Endothelial cell of umbilical vein (primary cell): Measurements from ENCODE around the gene THEM4. TPM values are rescaled to one million over a fixed set of nuclear protein-coding genes. Genes with fewer than 3 reads are reported as not detected.

Experiments
- BruUV-seq: library from RNA; stranded (reverse); fragments of 400-500 nt; replicated peaks from 2 replicates; lab custom pipeline; 2021; lab: Mats Ljungman, UMichigan
- CTCF ChIA-PET: fragments of 300-600, 350-600 bp; sonication (Branson Sonifier 250); formaldehyde crosslinking; loops from one replicate; lab custom pipeline; 2021; ENCODE audit warnings: antibody characterized with exemption, inconsistent platforms; lab: Charles Lee
- POLR2A ChIA-PET: fragments of 300-600, 350-600 bp; sonication (Branson Sonifier 250); formaldehyde crosslinking; loops from one replicate; lab custom pipeline; 2021; ENCODE audit warnings: antibody characterized with exemption, inconsistent platforms; lab: Charles Lee
- DNase-seq: peaks from one replicate; pipeline ENCODE4 v3.0.0-alpha.2; 2011; ENCODE audit warnings: low read depth, low spot score
- FAIRE-seq: peaks from 2 replicates; lab custom pipeline; 2011; peaks lifted over from hg19 to GRCh38; lab: Jason Lieb, UNC
- H2AFZ ChIP-seq: 2 replicates; pipeline ENCODE4 v1.6.0; 2012; ENCODE audit warnings: low read depth, low read length, control low read depth, inconsistent platforms
- H3K27ac ChIP-seq: 2 replicates; pipeline ENCODE4 v1.5.1; 2011; ENCODE audit warnings: low read depth, mild to moderate bottlenecking, control low read depth, low read length, moderate library complexity; ENCODE audit not compliant: insufficient read depth
- H3K27me3 ChIP-seq, 2 experiments: 2 replicates each; pipeline versions ENCODE4 v1.6.0 to v1.6.1; 2011; ENCODE audit warnings: low read length in 2 of 2, mixed read lengths in 1 of 2; ENCODE audit not compliant: control insufficient read depth in 2 of 2, insufficient read depth in 2 of 2
- H3K36me3 ChIP-seq, 2 experiments: 2 replicates in 1 of 2; 3 replicates in 1 of 2; pipeline ENCODE4 v1.5.1; 2011; ENCODE audit warnings: low read length in 2 of 2, mild to moderate bottlenecking in 1 of 2, moderate library complexity in 1 of 2; ENCODE audit not compliant: control insufficient read depth in 2 of 2, insufficient read depth in 2 of 2; ENCODE audit errors: extremely low read depth in 1 of 2
- H3K4me1 ChIP-seq: 3 replicates; pipeline ENCODE4 v1.5.1; 2011; ENCODE audit warnings: mild to moderate bottlenecking, low read length; ENCODE audit not compliant: control insufficient read depth, insufficient read depth; ENCODE audit errors: extremely low read depth
- H3K4me2 ChIP-seq: 2 replicates; pipeline ENCODE4 v1.6.1; 2011; ENCODE audit warnings: low read length, control low read depth, mixed read lengths; ENCODE audit not compliant: insufficient read depth
- H3K4me3 ChIP-seq, 3 experiments: fragments of 200-600 bp in 1 of 3; sonication (generic), shearing (Covaris generic) in 1 of 3; replicated peaks in 1 of 3; 2 replicates each; pipeline ENCODE4 v1.5.1; 2011 to 2016; ENCODE audit warnings: control low read depth in 3 of 3, low read length in 3 of 3, mild to moderate bottlenecking in 2 of 3, inconsistent platforms in 1 of 3, low read depth in 1 of 3, moderate library complexity in 1 of 3; ENCODE audit not compliant: insufficient read depth in 1 of 3
- H3K79me2 ChIP-seq: 2 replicates; pipeline ENCODE4 v1.6.0; 2012; ENCODE audit warnings: low read length, inconsistent platforms; ENCODE audit not compliant: control insufficient read depth, insufficient read depth
- H3K9ac ChIP-seq: replicated peaks from 2 replicates; pipeline ENCODE3; 2011; ENCODE audit warnings: low read length, control low read depth; ENCODE audit not compliant: insufficient read depth; ENCODE audit errors: extremely low read depth
- H3K9me1 ChIP-seq: replicated peaks from 3 replicates; pipeline ENCODE4 v1.6.0; 2011; ENCODE audit warnings: mild to moderate bottlenecking, low read length; ENCODE audit not compliant: control insufficient read depth, insufficient read depth; ENCODE audit errors: extremely low read depth
- H3K9me3 ChIP-seq: replicated peaks from 2 replicates; pipeline ENCODE4 v1.5.1; 2012; ENCODE audit warnings: low read length, inconsistent platforms; ENCODE audit not compliant: control insufficient read depth, insufficient read depth
- H4K20me1 ChIP-seq: replicated peaks from 2 replicates; pipeline ENCODE3; 2011; ENCODE audit warnings: mild to moderate bottlenecking, low read length; ENCODE audit not compliant: control insufficient read depth, insufficient read depth; ENCODE audit errors: extremely low read depth
- CTCF ChIP-seq, 2 donors: IDR thresholded peaks; 1 replicate in 1 of 2; 2 replicates in 1 of 2; pipeline ENCODE4 v1.5.1; 2011; ENCODE audit warnings: low read length in 2 of 2, mild to moderate bottlenecking in 2 of 2, moderate library complexity in 2 of 2, control low read depth in 1 of 2, inconsistent platforms in 1 of 2, low read depth in 1 of 2; ENCODE audit not compliant: insufficient read depth in 1 of 2; ENCODE audit errors: extremely low read depth in 1 of 2
- EZH2 ChIP-seq: IDR thresholded peaks from 2 replicates; pipeline ENCODE4 v1.6.1; 2012; ENCODE audit warnings: borderline replicate concordance, low read depth, mild to moderate bottlenecking, moderate library complexity, low read length, inconsistent platforms; ENCODE audit not compliant: severe bottlenecking
- FOS ChIP-seq: IDR thresholded peaks from 2 replicates; pipeline ENCODE4 v1.6.1; 2011; ENCODE audit warnings: mild to moderate bottlenecking, low read length, moderate library complexity, borderline replicate concordance; ENCODE audit not compliant: insufficient read depth
- GATA2 ChIP-seq: IDR thresholded peaks from 2 replicates; pipeline ENCODE4 v1.7.0; 2011; ENCODE audit warnings: low read depth, mild to moderate bottlenecking, moderate library complexity, mixed read lengths, low read length; ENCODE audit not compliant: insufficient read length, insufficient read depth
- JUN ChIP-seq: IDR thresholded peaks from 2 replicates; pipeline ENCODE4 v1.6.1; 2011; ENCODE audit warnings: borderline replicate concordance, low read depth; ENCODE audit not compliant: insufficient read length, insufficient read depth
- MAX ChIP-seq: IDR thresholded peaks from 2 replicates; pipeline ENCODE4 v1.6.1; 2011; ENCODE audit not compliant: insufficient read depth, insufficient read length
- MYC ChIP-seq: IDR thresholded peaks from one replicate; pipeline ENCODE4 v1.6.1; 2011; ENCODE audit warnings: mild to moderate bottlenecking, low read depth, low read length
- POLR2A ChIP-seq: IDR thresholded peaks from 2 replicates; pipeline ENCODE4 v1.6.1; 2012; ENCODE audit warnings: low read depth, mild to moderate bottlenecking, control low read depth, low read length
- POLR2AphosphoS5 ChIP-seq: IDR thresholded peaks from 2 replicates; pipeline ENCODE4 v1.6.1; 2012; ENCODE audit warnings: low read depth, mild to moderate bottlenecking, control low read depth, low read length, moderate library complexity; ENCODE audit not compliant: insufficient read depth
- dilution Hi-C: fragments of 300-500 bp; cut with MboI; formaldehyde crosslinking; loops from one replicate; pipeline ENCODE4 v1.15.0; 2019; ENCODE audit warnings: low sequenced_read_pairs; ENCODE audit not compliant: extremely low pct_ligation_motif_present
- intact Hi-C: fragments of 100-400 bp; cut with micrococcal nuclease; formaldehyde crosslinking; loops from one replicate; pipeline ENCODE4 v1.10.0; 2022
- polyA plus RNA-seq, 4 experiments: library from polyadenylated mRNA; depleted of rRNA in 3 of 4; stranded (reverse) in 3 of 4; unstranded in 1 of 4; fragments of >200 nt; gene quantifications; 2 replicates each; pipeline versions ENCODE4 v1.2.1 to v1.2.3, GENCODE V29; 2011 to 2012; ENCODE audit warnings: missing spikeins in 1 of 4
- total RNA-seq: library from RNA; stranded (reverse); gene quantifications from 2 replicates; pipeline ENCODE4 v1.2.3, GENCODE V29; 2021

Gene THEM4
- total and polyA plus RNA-seq, 2 donors (not counting 3 experiments of a cell fraction or from before 2014, with no cell fraction given), result 22.3 to 24.9 TPM

GRCh38 chr1:151914076-151914475 lies 4.8 kb upstream of the THEM4 start:
- intact Hi-C loops (no loop called here), dilution Hi-C loops (loop anchor here (25.0 kb wide), 1 partner anchor 98 kb away; no protein-coding TSS in a partner anchor)
- ChIA-PET CTCF (no interaction called here), POLR2A (no interaction called here)
- Histone ChIP-seq H3K9me3 (no peaks in the 10 kb centered on the region), H3K4me2 (no peak overlapping the region), H3K27me3 (peaks cover 2 to 7% of the 10 kb centered on the region in 2 experiments), H3K9ac (no peak overlapping the region), H3K4me3 (no peak overlapping the region), H2AFZ (no peak overlapping the region), H4K20me1 (no peaks in the 10 kb centered on the region), H3K27ac (no peak overlapping the region), H3K79me2 (no peaks in the 10 kb centered on the region), H3K4me1 (peaks cover 6% of the 10 kb centered on the region), H3K36me3 (no peaks in the 10 kb centered on the region), H3K9me1 (no peaks in the 10 kb centered on the region)
- FAIRE-seq (no peak), DNase-seq (no peak)
- TF ChIP-seq MYC (no peak), FOS (no peak), MAX (no peak), GATA2 (no peak), CTCF (IDR thresholded peaks at IDR 0.05; ENCODE audit: extremely low read depth in 1 of 2, insufficient read depth in 1 of 2, low read depth in 1 of 2, low read length in 2 of 2) (no peak), EZH2 (no peak), POLR2AphosphoS5 (no peak), POLR2A (no peak), JUN (no peak)
- no TSS peak for BruUV-seq
